Measurements from ENCODE around the gene DDC.

The DDC gene, protein sequence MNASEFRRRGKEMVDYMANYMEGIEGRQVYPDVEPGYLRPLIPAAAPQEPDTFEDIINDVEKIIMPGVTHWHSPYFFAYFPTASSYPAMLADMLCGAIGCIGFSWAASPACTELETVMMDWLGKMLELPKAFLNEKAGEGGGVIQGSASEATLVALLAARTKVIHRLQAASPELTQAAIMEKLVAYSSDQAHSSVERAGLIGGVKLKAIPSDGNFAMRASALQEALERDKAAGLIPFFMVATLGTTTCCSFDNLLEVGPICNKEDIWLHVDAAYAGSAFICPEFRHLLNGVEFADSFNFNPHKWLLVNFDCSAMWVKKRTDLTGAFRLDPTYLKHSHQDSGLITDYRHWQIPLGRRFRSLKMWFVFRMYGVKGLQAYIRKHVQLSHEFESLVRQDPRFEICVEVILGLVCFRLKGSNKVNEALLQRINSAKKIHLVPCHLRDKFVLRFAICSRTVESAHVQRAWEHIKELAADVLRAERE

DNA sequence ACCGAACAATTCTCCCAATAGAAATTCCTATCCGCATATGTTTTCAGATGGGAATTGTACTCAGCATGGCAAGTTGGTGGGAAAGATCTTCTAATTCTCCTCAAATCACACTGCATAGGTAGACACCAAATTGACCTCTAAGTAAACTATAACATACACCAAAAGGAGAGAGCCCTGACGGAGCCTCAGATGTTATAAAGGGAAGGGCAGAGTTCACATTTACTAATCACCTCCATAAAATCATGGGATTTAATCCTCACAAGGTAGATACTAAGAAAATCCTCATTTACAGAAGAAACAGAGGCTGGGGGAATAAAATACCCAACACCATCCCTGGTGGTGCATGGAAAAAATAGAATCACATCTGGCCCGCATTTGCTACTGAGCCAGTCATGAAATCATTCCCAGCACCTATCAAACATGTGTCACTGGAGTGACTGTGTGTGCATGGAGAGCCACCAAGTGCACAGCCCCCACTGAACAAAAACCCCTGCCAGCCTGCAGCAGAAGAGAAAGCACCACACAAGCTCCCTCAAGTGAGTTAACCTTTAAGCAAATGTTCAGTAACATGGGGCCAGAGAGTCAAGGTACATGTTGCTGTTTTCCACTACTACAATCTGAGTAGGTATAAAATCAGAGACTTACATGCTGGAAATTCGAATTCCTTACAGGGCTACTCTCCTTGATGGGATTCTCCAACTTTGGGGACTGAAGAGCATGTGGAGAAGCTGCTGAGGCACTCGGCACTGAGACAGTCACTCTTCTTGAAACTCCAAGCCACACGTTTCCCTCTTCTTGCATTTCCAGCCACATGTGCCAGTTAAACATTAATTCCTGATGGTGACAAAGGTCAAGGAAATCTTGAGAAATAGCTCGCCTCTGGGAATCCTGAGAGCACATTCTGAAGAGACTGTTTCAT, at the start of gene DDC:
DDC (minus strand) TSS at position 766 of the 919 bp plus-strand sequence. CDS start 21,320 bp downstream, outside the sequence.
- no peak for DNase-seq

DNA sequence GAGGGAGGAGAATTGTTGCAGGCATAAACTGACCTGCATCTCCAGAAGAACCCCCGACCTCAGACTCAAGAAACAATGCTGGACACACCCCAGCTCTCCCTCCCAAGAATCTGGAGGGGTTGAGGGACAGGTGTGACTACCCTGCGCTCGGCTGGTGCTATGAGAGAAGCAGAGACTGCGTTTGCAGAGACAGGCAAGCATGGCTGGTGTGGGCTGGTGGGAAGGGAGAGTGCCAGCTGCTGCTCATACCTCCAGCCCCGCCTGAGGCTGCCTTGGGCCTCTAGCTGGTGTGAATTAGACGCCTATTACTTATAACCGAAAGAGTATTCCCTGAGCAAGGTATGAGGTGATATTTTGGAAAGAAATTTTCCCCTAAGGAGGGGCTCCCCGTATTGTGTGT, 48.3 kb upstream of the DDC start:
- no peak for DNase-seq

DNA sequence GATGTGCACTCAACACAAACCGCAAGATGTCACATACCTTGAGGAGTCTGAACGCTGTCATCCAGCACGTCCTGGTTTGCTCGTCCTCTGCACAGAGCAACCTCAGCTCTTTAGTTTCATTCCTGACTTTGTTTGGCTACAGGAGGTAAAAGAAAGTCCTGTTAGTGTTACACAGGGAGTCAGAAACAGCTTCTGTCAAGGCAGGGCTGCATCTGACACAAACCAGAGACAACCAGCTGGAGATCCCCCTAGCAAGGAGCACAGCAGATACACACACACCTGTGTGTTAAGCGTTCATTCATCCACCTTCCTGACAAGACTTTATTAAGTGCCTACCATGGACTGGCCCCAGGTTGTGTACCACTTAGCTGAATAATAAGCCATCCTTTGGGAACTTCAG, 47.5 kb upstream of the DDC start:
- no peak for DNase-seq

DNA sequence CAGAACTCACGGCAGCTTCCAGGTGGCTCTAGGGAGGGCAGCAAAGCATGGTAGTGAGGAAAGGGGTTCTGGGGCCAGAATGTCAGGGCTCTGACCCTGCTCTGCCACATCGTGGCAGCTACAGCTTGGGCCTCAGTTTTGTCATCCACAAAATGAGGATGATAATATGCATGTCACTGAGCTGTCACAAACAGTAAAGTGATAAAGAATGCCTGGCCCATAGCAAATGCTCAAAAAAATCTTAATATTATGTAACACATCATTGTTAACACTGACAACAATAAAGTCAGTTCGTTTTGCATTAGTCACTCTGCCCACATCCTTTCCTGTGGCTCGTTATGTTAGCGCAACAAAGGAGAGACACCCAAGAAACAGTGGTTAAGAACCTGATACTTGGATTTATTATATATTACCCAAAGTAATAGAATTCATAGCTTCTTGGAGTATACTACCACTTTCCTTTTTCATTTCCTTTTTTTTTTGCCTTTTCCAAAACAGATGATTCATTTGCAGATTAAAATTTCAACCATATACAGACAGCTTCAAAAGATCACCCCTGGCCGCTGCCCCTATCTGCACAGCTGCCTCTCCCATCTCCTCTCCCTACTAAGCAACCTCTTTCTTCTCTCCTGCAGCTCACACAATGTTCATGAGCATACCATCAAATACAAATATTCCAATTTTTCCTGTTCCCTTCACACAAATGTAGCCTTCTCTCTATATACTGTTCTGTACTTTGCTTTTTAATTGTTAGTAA, 45.5 kb upstream of the DDC start:
- DNase-seq: no peak

DNA sequence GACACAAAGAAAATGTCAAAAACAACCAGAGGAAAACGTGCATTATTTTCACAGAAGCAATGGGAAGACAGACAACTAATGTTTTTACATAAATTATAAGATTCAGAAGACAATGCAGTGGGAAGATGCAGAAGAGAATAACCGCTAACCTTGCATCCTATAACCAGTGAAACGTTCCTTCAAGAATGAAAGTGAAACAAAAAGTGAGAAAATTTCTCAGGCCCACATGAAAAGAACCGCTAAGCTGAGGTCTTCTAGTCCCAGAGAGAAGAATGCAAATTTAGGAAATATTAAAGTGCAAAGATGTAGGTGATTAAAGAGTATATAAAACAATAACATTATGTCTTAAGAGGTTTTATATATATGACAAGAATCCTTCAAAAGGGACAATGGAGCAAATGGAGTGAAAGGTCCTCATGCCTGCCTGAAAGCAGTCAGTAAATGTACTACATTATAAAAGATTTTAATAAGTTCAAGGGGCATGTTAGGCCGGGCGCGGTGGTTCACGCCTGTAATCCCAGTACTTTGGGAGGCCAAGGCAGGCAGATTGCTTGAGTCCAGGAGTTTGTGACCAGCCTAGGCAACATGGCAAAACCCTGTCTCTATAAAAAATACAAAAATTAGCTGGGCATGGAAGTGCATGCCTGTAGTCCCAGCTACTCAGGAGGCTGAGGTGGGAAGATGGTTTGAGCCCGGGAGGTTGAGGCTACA, 43.1 kb upstream of the DDC start:
- DNase-seq: no peak

DNA sequence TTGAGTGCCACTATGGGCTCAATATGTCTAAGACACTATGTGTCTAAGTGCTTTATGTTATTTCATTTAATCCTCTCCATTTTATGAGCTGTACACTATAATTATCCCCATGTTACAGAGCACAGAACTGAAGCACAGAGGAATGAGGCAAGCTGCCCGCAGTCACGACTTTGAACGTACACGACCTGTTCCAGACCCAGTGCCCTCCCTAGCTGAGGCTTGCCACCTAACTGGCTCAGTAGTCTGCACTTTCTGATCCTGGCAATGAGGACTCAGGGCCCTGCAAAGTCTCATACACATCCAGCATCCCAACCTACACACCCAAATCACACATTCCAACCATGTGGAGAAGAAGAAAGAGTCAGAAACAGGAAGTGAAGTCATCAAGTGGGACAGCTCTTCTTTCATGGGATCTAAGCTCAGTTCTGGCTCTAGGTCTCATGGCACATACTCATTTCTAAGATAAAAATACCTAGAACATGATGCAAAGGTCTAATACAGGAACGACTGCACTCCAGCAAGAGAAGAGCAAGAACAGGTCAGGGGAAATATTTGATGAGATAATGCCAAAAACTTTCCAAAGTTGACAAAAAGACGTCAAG, 42.4 kb upstream of the DDC start:
- DNase-seq: no peak

DNA sequence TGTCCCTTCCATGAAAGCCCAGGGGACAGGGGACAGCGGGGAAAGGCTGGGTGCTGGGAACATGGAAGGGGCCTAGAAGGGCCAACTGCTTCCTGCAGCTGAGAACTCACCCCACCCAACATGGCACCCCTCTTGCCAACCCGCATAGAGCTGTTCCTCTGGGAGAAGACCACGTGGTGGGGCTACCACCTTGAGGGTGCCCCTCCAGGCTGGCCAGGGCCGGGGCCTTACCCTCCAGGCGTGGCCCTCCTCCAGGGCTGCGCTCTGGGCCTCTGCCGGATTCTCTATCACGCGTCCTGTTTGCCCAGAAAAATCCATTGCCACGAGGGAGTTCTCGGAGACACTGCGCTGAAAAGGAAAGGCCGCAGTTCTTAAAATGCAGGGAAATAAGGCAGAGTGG, 39.9 kb upstream of the DDC start:
- no peak for DNase-seq

DNA sequence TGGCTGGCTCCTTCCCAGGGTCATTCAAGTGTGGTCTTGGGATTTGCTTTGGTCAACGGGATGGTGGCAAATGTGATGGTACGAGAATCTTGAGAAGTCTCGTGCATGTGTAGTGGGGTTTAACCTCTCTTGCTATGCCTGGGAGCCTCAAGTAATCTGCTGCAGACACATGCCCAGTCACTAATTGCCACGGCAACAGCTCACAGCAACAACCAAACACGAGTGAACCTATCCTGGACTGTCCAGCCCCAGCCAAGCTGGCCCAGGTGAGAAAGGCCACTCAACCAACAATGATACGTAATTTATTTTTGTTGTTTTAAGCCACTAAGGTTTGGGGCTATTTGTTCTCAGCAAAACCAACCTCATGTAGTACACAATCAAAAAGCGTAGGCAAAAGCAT, 38.1 kb upstream of the DDC start:
- no peak for DNase-seq

DNA sequence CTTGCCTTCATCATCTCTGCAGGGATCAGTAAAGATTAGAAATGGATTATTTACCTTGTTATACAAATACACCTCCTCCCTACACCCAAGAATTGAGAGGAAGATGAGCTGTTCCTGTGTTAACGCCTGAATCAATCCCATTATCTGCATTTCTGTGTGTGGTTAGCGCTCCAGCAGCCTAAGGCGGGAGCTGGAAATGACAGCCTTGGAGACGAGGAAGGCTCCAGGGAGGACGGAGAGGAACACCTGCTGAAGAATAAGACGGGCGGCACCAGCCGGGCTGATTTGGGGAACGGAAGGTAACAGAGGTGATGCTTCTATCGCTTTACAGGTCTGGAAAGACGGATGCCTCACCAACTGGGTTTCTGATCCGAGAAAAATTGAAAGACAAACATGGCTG, 34.2 kb upstream of the DDC start:
- no peak for DNase-seq

DNA sequence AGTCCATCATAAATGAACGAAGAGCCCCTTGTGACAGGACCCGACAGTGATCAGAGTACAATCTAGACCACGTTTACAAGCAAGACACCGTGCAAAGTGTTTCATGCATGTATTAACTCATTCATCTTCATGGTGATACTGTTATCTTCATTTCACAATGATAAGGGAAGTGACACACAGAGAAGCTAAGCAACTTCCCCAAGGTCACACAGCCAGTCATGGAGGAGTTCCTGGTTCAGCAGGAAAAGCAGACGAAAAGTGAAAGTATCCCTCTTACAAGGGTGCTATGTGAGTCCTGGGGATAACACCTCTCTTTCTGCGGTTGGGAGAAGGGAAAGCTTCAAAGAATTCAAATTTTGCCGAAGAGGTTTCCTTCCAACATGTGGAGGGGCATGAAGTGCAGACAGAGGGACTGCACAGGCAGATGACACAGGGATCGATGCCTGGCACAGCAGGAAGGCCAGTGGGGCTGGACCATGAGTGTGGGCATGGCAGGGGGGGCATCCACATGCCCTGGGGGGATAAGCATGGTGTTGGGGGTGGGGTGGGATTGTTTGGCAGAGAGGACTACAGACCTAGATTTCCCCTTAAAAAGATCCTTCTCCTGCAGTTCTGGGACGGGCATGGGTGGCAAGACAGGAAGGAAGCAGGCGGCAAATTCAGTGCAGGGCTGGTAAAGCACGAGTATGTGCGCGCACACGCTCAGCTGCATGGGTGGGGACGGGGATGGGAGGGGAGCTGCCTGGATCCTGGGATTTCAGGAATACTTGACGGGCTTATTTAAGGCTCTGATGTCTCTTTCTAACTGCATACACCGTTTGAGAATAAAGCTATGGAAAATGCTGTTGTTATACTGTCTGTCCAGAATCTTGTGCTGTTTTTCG, 33.5 kb upstream of the DDC start:
- no peak for DNase-seq

DNA sequence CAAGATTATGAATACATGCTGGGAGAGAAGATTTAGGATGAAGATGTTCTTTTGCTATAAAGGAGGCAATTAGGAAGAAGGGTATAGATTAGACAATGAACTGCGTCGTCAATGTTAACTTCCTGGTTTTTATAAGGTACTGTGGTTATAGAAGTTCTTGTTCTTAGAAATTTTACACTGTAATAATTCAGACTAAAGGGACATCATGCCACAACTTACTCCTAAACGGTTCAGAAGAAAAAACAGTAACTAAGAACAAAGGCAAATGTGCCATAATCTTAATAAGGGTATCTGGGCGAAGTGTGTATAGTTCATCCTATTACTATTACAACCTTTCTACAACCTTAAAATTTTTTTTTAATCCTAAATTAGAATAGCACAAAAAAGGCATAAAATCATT, 31.3 kb upstream of the DDC start:
- no peak for DNase-seq

DNA sequence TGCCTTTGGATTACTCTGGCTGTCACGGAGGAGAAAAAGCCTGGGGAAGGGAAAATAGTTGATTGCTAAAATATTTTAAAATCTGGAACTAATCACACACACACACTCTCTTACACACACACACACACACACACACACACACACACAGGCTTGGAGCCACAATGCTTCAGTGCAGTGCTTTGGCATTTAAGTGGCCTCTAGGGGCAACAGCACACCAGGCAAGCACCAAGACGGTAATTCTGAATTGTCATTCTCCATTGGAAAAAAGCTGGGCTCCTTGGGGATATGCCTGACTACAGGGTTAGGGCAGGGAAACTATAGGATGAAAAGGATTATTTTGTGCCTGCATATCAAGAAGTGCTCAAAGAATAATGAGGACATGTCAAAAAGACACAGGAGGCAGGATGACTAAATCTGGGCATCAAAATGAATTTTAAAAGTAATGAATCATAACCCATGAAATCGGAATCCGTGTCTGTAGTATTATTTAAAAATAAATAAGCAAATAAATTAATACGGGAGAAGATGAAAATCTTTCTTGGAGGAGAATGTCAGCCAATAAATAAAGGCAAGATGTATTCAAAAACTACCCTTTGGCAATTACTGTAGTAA, 30.4 kb upstream of the DDC start:
- no peak for DNase-seq

DNA sequence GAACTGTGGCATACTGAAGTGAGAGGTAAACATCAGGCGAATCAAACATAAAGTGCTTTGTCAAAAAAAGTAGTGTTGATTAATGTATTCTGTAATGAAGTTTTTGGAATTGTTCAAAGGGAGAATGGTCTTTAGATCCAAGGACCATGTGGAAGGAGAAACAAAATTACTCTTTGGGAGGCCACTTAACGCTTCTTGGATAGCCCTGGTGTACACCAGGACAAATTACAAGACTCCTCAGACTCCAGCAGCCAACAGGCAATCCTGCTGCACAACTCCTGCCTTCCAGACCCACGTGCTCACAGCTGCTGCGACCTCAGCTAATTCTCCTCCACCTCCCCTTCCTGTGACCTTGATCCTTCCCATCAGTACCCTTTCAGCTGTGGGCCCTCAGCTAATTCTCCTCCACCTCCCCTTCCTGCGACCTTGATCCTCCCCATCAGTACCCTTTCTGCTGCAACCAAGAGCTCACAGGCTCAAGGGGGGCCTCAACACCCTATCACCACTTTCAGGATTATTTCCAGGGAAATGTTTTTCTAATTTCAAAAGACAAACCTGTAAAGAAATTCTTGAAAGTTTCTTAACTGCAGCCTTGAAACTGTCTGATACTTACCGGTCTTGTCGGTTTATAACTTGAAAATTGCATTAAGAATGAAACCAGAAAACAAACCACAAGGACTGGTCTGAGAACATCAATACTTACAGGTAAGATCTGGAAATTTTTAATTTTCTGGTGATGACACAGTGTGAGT, 29.7 kb upstream of the DDC start:
- DNase-seq: no peak

DNA sequence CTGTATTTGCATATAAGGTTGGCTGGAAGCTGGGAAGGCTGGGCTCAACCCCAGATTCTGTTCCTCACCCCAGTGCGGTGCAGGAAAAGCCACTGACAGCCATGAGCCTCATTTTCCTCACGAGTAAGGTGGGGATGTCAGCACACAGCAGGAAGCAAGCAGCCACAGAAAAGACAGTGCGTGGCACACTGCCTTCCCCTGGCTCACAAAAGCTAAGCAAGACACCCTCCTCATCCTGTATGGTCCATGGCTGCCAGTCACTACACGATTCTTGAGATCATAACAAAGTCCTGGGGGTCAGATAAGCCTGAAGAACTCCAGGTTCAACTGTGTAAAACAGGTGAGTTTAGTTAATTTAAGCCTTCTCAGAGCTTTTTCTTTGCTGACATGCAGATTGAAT, 28.9 kb upstream of the DDC start:
- DNase-seq: no peak

DNA sequence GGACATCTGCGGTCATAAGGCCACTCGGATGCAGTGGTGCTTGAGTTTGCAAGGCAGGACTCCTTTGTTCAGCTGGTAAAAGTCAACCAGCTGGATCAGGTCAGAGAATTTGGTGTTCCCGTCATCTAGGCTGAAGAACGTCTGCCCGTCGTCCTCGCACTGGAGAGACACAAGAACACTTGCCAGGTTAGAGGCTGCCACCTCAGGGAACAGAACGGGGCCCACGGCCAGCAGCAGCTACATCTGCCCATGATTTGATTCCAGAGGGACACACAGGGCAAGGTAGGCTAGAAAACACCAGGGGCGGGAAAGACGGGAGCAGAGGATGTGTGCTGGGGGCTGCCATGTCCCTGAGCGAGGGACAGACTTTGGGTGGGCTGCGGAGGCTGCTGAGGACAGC, 27.7 kb upstream of the DDC start:
- no peak for DNase-seq

DNA sequence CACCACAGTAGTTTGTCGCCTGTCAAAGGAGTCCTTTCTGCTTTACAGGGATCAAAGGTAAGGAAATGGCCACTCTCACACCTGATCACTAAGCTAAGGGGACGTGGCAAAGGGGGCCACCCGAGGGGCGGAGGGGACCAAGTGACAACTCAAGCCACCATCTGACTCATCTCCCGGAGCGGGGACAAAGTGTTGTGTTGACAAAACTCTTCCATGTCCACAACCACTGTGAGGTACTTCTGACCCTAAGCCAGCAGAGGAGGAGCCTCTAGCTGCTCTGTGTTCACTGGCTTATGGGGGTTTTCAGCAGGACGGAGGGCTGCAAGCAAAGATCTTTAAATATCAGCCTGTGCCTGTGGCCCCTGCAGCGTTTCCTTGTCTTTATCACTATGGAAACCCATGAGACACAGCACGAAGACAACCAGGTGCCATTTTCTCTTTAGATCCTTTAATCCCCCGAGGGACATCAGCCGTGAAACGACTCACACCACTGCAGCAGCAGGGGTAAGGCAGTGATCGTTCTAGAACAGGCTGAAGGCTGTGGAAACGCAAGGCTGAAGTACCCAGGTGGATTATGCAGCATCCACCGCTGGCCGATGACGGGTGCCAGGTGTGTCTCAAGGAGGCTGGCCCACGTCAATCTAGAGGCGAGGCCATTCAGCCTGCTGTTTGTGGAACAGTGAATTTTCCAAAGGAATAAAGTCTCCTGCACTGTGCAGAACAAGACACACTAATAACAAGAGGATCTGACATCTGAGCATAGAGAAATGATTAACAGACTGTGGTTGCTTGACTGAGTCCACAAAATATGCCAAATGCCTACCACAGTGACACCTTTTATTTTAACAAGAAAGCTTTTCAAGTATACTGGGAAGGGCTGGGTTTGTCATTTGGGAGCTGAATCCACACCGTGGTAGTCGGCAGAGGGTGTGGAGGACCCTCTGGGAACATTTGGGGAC, 26.6 kb upstream of the DDC start:
- no peak for DNase-seq

DNA sequence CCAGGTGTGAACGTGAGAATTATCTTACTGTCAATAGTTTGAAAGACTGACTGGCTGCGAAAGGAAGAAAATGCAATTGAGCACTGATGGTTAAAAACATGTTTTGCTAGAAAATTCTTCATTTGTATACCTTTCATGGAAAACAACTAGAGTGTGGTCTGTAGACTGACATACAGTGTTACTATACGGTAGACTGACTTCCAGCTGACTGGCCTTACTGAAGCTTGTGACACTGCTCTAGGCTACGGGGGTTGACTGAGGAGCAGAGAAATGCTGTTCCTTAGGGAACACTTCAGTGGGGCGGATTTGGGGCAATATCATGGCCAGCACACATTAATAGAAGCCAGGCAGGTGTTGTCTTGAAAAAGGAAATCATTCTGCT, 25.9 kb upstream of the DDC start:
- no peak for DNase-seq

DNA sequence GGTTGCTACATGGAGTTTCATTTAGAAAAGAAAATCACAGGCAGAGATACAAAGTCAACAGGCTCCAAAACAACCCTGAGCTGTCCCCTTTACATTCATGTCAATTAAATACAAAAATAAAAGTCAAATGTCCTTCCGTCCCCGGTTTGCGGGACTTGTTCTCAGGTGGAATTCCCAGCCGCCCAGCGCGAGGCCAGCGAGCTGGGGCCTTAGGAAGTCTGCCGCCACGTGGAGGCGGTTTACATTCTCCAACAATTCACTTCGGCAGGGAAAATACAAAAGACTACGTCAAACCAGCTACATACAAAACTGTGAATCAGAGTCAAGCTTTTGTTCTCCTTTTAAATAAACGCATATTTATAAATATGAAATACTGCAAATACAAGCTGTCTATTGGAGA, 25.3 kb upstream of the DDC start:
- DNase-seq: no peak

DNA sequence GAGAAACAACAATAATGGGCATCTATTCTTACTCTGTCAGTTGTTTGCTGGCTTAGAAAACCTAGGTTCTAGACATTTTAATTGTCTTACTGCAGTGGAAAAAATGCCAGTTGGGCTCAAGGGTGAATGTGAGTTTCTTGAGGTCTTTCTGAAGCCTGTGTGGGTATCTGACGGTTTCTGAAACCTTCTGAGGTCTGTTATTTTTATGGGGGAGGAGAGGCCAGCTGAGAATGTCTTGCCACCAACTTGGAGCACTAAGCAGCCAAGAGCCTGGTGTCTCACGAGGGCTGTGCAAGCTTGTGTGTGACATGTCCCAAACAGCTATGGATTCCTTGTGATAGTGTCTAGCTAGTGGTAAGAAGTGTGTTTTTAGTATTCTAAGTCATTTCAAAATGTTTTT, 24.2 kb upstream of the DDC start:
- no peak for DNase-seq
